Spinal cord (tissue), 10 donors: Measurements from ENCODE around the gene LRRFIP1. TPM values are rescaled to one million over a fixed set of nuclear protein-coding genes. Genes with fewer than 3 reads are reported as not detected.

Experiments used
- DNase-seq, 6 donors: peaks; one replicate each; pipeline versions ENCODE4 v3.0.0 to v3.0.0-alpha.2; 2013 to 2015; ENCODE audit warnings: low spot score in 6 of 6, low read depth in 4 of 6
- H3K27ac ChIP-seq: one replicate; pipeline ENCODE4 v1.5.1; 2013; ENCODE audit warnings: low read depth, low read length, control low read depth
- H3K27me3 ChIP-seq: one replicate; pipeline ENCODE4 v1.6.1; 2013; ENCODE audit warnings: low read length; ENCODE audit not compliant: control insufficient read depth, insufficient read depth
- H3K36me3 ChIP-seq: one replicate; pipeline ENCODE4 v1.6.1; 2013; ENCODE audit warnings: low read length; ENCODE audit not compliant: control insufficient read depth, insufficient read depth
- H3K4me1 ChIP-seq: one replicate; pipeline ENCODE4 v1.6.1; 2013; ENCODE audit warnings: low read length; ENCODE audit not compliant: control insufficient read depth, insufficient read depth
- H3K4me3 ChIP-seq: one replicate; pipeline ENCODE4 v1.5.1; 2013; ENCODE audit warnings: low read depth, low read length, control low read depth
- H3K9me3 ChIP-seq: one replicate; pipeline ENCODE4 v1.6.1; 2013; ENCODE audit warnings: low read length; ENCODE audit not compliant: control insufficient read depth, insufficient read depth
- WGBS: methylation state at CpG from one replicate; pipeline ENCODE4 v1.1.5; 2013; ENCODE audit warnings: missing lambda C conversion rate; ENCODE audit not compliant: insufficient coverage; 5-methylcytosine and 5-hydroxymethylcytosine counted together
- polyA plus RNA-seq, 2 donors: library from polyadenylated mRNA; unstranded; fragments of 120-200 nt; gene quantifications; one replicate each; pipeline ENCODE4 v1.2.1, GENCODE V29; 2013; ENCODE audit not compliant: insufficient read length in 2 of 2
- total RNA-seq, 2 donors: library from RNA; depleted of rRNA in 1 of 2; stranded (reverse); fragments of 120-200 nt in 1 of 2; fragments of >200 nt in 1 of 2; gene quantifications; one replicate each; pipeline versions ENCODE4 v1.2.3 to v1.2.4, GENCODE V29; 2013 to 2014
- donor health status: healthy.

LRRFIP1 gene
- total and polyA plus RNA-seq, 4 donors: 36.5 to 56.1 (median 55.2) TPM

GRCh38 chr2:237799060-237799428, 171.7 kb downstream of the LRRFIP1 start:
- DNase-seq: no peak
- WGBS: 87% methylated on average over 34 of the region's 34 CpGs

DNA sequence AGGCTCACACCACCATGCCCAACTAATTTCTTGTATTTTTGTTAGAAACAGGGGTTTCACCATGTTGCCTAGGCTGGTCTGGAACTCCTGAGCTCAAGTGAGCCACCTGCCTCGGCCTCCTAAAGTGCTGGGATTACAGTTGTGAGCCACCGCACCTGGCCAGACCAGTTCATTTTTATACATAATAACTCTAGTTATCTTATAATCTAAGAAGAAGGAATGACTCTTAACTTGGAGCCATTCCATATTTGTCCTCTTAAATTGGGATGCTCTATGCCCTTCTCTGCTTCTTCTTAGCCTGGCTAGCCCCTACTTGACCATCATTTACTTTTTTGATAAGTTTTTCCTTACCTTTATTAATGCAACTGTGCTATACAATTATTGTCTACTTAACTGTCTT, 174.1 kb downstream of the LRRFIP1 start:
- Histone ChIP-seq H3K4me3 (no peak overlapping the region), H3K36me3 (peaks cover 4% of the 10 kb centered on the region), H3K27me3 (no peaks in the 10 kb centered on the region), H3K4me1 (no peaks in the 10 kb centered on the region), H3K27ac (no peak overlapping the region), H3K9me3 (no peaks in the 10 kb centered on the region)
- no peak for DNase-seq
- no CpG with 5 or more reads among the region's 2 CpGs for WGBS

More at GRCh38 chr2:237799060-237799428, 171.7 kb downstream of the LRRFIP1 start:
- Histone ChIP-seq H3K36me3 (peaks cover 4% of the 10 kb centered on the region), H3K4me1 (no peaks in the 10 kb centered on the region), H3K27me3 (no peaks in the 10 kb centered on the region), H3K27ac (no peak overlapping the region), H3K9me3 (no peaks in the 10 kb centered on the region), H3K4me3 (no peak overlapping the region)

- no peak overlapping the region for H3K27ac ChIP-seq
- H3K36me3 ChIP-seq: no peaks in the 10 kb centered on the region
- H3K4me1 ChIP-seq: no peaks in the 10 kb centered on the region
- H3K27me3 ChIP-seq: no peaks in the 10 kb centered on the region
- no peaks in the 10 kb centered on the region for H3K9me3 ChIP-seq
- peak in 3 of 6 donors; percentile 7 to 63 (median 13) for DNase-seq
- WGBS: 23% methylated on average over 1 of the region's 2 CpGs
- no peak overlapping the region for H3K4me3 ChIP-seq
Observed at GRCh38 chr2:237806334-237806733, 178.9 kb downstream of the LRRFIP1 start.

GRCh38 chr2:237815637-237816036, 188.2 kb downstream of the LRRFIP1 start:
- no CpG with 5 or more reads among the region's 1 CpG for WGBS
- Histone ChIP-seq H3K36me3 (no peaks in the 10 kb centered on the region), H3K4me1 (no peaks in the 10 kb centered on the region), H3K27ac (no peak overlapping the region), H3K27me3 (no peaks in the 10 kb centered on the region), H3K4me3 (no peak overlapping the region), H3K9me3 (no peaks in the 10 kb centered on the region)
- no peak for DNase-seq

DNA sequence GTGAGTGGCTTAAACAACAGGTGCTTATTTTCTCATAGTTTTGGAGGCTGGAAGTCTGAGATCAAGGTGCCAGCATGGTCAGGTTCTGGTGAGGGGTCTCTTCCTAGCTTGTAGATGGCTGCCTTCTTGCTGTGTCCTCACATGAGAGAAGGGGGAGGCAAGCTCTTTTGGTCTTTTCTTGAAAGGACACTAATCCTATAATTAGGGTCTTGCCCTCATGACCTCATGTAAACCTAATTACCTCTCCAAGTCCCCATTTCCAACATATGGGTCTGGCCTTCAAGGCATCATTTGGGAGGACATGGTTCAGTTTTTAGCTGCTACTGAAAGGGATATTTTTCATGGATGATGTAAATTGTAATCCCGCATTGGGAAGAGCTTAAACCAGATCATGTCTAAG, 189.1 kb downstream of the LRRFIP1 start:
- DNase-seq: no peak
- Histone ChIP-seq H3K9me3 (no peaks in the 10 kb centered on the region), H3K27me3 (no peaks in the 10 kb centered on the region), H3K4me3 (no peak overlapping the region), H3K4me1 (no peaks in the 10 kb centered on the region), H3K36me3 (no peaks in the 10 kb centered on the region), H3K27ac (no peak overlapping the region)
- WGBS: no CpG with 5 or more reads among the region's 1 CpG

DNA sequence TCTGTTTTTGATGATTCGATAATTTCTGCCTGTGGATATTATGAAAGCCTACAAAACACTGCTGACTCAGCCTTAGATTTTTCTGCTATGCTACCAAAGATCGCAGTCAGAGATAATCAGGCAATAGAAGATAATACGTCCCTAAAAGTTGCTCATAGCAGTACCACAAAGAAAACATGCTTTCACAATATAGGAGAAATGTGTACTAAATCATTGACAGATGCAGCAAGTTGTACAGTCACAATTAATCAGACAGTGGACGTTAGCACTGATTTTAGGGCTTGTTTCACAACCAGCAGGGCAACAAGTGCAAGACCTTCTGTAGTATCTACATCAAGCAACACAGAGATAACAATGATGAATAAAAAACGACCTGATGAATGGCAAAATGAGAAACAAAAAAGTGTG, 190.7 kb downstream of the LRRFIP1 start:
- Histone ChIP-seq H3K27me3 (no peaks in the 10 kb centered on the region), H3K9me3 (no peaks in the 10 kb centered on the region), H3K4me1 (no peaks in the 10 kb centered on the region), H3K36me3 (no peaks in the 10 kb centered on the region), H3K27ac (no peak overlapping the region), H3K4me3 (no peak overlapping the region)
- no peak for DNase-seq
- 60% methylated on average over 2 of the region's 5 CpGs for WGBS

DNA sequence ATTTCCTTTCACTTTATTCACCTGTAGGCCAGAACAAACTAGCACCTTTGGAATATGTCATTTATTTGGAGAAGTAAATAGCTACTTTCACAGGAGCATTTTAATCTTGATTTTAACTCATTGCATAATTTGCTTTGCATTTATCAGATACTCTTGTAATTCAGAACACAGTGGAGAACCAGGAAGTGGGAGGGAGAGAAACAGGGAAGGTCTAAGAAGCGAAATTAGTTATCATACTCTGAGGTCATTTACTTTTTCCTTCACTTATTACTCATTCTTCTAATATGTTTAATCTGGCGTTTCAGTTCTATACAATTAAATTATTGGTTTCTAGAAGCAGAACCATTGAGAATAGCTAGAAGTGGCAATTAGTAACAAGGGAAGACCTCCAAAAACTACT, 191.8 kb downstream of the LRRFIP1 start:
- H3K4me3 ChIP-seq: no peak overlapping the region
- H3K9me3 ChIP-seq: no peaks in the 10 kb centered on the region
- DNase-seq: no peak
- no peaks in the 10 kb centered on the region for H3K36me3 ChIP-seq
- no peaks in the 10 kb centered on the region for H3K4me1 ChIP-seq
- no peaks in the 10 kb centered on the region for H3K27me3 ChIP-seq
- H3K27ac ChIP-seq: no peak overlapping the region
- no CpG with 5 or more reads among the region's 2 CpGs for WGBS

- no peak for DNase-seq
- Histone ChIP-seq H3K27me3 (no peaks in the 10 kb centered on the region), H3K4me3 (no peak overlapping the region), H3K9me3 (no peaks in the 10 kb centered on the region), H3K36me3 (no peaks in the 10 kb centered on the region), H3K4me1 (no peaks in the 10 kb centered on the region), H3K27ac (no peak overlapping the region)
- 83% methylated on average over 1 of the region's 2 CpGs for WGBS
Observed at GRCh38 chr2:237820421-237820820, 193.0 kb downstream of the LRRFIP1 start.

- no CpG with 5 or more reads among the region's 2 CpGs for WGBS
- H3K4me3 ChIP-seq: no peak overlapping the region
- H3K27ac ChIP-seq: no peak overlapping the region
- no peaks in the 10 kb centered on the region for H3K4me1 ChIP-seq
- no peaks in the 10 kb centered on the region for H3K9me3 ChIP-seq
- H3K36me3 ChIP-seq: no peaks in the 10 kb centered on the region
- no peak for DNase-seq
- H3K27me3 ChIP-seq: no peaks in the 10 kb centered on the region
Observed at GRCh38 chr2:237823544-237823943, 196.2 kb downstream of the LRRFIP1 start.

DNA sequence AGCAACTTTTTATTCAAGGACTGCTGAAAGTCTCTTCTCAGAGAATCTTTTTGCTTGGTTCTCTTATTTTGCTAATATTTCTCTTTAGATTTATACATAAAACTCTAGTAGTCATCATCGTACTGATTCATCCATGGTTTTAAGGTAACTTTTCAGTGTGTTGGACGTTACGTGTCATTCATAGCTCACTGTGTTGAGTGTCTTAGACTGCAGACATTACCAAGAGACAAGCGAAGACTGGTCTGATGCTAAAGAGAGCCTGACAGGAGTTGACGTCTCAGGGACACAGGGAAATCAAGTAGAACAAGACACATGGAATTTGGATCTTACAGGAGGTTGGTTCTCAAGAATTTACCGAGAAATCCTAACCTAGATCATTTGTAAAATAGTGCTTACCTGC, 196.7 kb downstream of the LRRFIP1 start:
- no peaks in the 10 kb centered on the region for H3K9me3 ChIP-seq
- no peaks in the 10 kb centered on the region for H3K36me3 ChIP-seq
- DNase-seq: no peak
- H3K27me3 ChIP-seq: no peaks in the 10 kb centered on the region
- no peak overlapping the region for H3K27ac ChIP-seq
- no peaks in the 10 kb centered on the region for H3K4me1 ChIP-seq
- 83% methylated on average over 5 of the region's 6 CpGs for WGBS
- no peak overlapping the region for H3K4me3 ChIP-seq
